A673 (cell line): ENCODE data around the gene PCCB.

ENCODE experiments used
- CTCF ChIP-seq: fragments of 300-800, 200-600 bp; sonication (generic); conservative IDR thresholded peaks from 2 replicates; pipeline ENCODE4 v1.5.1; 2017; ENCODE audit warnings: low read depth, mild to moderate bottlenecking, antibody characterized with exemption, low read length, moderate library complexity, mixed read lengths
- EZH2 ChIP-seq: fragments of 200-600 bp; sonication (generic); IDR thresholded peaks from 2 replicates; pipeline ENCODE4 v1.6.1; 2017; ENCODE audit warnings: borderline replicate concordance, low read depth, mild to moderate bottlenecking, mixed read lengths, antibody characterized with exemption, low read length; ENCODE audit not compliant: poor library complexity, severe bottlenecking

GRCh38 chr3:136329593-136329992, 79.5 kb downstream of the PCCB start:
- TF ChIP-seq CTCF: no peak
- no peak for TF ChIP-seq EZH2
